HCT116 (cell line): ENCODE data around the gene SHOC2.

Experiments used
- CEBPB ChIP-seq: IDR thresholded peaks from 2 replicates; pipeline ENCODE4 v1.6.1; 2012; ENCODE audit warnings: low read depth
- EGR1 ChIP-seq: IDR thresholded peaks from 2 replicates; pipeline ENCODE4 v1.6.1; 2012; ENCODE audit warnings: low read depth
- EZH2 ChIP-seq: fragments of 200-600 bp; sonication (generic); IDR thresholded peaks from 2 replicates; pipeline ENCODE4 v1.6.1; 2017; ENCODE audit warnings: antibody characterized with exemption, mixed run types
- JUND ChIP-seq: IDR thresholded peaks from 2 replicates; pipeline ENCODE4 v1.6.1; 2012
- MAX ChIP-seq: IDR thresholded peaks from 2 replicates; pipeline ENCODE4 v1.6.1; 2012
- POLR2A ChIP-seq: IDR thresholded peaks from 2 replicates; pipeline ENCODE4 v1.7.0; 2011; ENCODE audit warnings: borderline replicate concordance; ENCODE audit not compliant: insufficient read depth, insufficient read length; ENCODE audit errors: extremely low read depth
- RAD21 ChIP-seq: IDR thresholded peaks from 2 replicates; pipeline ENCODE4 v1.6.1; 2012; ENCODE audit warnings: low read depth, mild to moderate bottlenecking
- SIN3A ChIP-seq: IDR thresholded peaks from 2 replicates; pipeline ENCODE4 v1.6.1; 2012; ENCODE audit warnings: low read depth
- TF ChIP-seq, protein P1 (sequence below), 3 experiments: fragments of 200-600 bp in 1 of 3; sonication (generic) in 1 of 3; IDR thresholded peaks in 2 of 3; conservative IDR thresholded peaks in 1 of 3; 2 replicates each; pipeline ENCODE4 v1.5.1; 2012 to 2017; ENCODE audit warnings: low read depth in 2 of 3, low read length in 2 of 3, antibody characterized with exemption in 1 of 3, borderline replicate concordance in 1 of 3, control low read depth in 1 of 3, mild to moderate bottlenecking in 1 of 3, mixed read lengths in 1 of 3, mixed run types in 1 of 3, moderate library complexity in 1 of 3; ENCODE audit not compliant: insufficient read depth in 1 of 3
- TF ChIP-seq, protein P2 (sequence below): IDR thresholded peaks from 2 replicates; pipeline ENCODE4 v1.6.1; 2012

DNA sequence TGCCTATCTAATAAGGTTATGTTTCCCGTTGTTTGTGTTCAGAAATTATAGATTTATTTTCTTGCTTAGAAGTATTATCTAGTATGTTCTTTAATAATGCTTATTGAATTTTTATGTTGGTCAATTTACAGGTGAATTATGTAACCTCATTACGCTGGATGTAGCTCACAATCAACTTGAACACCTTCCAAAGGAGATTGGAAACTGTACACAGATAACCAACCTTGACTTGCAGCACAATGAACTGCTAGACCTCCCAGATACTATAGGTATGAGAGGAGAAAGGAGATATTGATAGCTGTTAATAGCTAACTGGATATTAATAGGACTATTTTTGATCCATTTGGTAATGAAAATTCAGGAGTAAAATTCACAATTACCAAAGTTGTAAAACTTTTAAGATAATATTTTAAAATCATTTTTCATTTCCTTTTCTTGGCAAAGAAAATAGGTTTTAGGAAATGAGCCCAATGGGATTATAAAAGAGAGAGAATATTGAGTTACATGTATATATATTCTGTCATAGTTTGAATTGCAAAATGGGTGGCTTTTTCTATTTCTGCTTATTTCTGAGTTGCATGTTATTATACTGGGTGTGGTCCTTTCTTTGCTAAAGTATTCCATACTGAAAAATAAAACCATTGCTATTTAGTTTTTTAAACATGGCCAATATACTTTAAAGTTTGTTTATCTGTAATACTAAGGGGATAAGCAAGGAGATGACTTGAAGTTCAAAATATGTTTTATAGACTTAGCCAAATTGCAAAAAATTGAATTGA lies 66.3 kb downstream of the SHOC2 start:
- TF ChIP-seq, protein P1, sequence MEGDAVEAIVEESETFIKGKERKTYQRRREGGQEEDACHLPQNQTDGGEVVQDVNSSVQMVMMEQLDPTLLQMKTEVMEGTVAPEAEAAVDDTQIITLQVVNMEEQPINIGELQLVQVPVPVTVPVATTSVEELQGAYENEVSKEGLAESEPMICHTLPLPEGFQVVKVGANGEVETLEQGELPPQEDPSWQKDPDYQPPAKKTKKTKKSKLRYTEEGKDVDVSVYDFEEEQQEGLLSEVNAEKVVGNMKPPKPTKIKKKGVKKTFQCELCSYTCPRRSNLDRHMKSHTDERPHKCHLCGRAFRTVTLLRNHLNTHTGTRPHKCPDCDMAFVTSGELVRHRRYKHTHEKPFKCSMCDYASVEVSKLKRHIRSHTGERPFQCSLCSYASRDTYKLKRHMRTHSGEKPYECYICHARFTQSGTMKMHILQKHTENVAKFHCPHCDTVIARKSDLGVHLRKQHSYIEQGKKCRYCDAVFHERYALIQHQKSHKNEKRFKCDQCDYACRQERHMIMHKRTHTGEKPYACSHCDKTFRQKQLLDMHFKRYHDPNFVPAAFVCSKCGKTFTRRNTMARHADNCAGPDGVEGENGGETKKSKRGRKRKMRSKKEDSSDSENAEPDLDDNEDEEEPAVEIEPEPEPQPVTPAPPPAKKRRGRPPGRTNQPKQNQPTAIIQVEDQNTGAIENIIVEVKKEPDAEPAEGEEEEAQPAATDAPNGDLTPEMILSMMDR (IDR thresholded peaks at IDR 0.05 in 2 of 3, conservative IDR thresholded peaks at IDR 0.05 in 1 of 3; ENCODE audit: borderline replicate concordance in 1 of 3, insufficient read depth in 1 of 3, low read depth in 2 of 3, low read length in 2 of 3) = no peak
- TF ChIP-seq POLR2A (no peak), RAD21 (no peak), SIN3A (no peak), JUND (no peak), MAX (no peak), EGR1 (no peak), EZH2 (no peak), CEBPB (no peak)
- TF ChIP-seq, protein P2, sequence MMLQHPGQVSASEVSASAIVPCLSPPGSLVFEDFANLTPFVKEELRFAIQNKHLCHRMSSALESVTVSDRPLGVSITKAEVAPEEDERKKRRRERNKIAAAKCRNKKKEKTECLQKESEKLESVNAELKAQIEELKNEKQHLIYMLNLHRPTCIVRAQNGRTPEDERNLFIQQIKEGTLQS = no peak
